WTC11 (cell line): ENCODE measurements around the gene NAMPT. TPM values are rescaled to one million over a fixed set of nuclear protein-coding genes. Genes with fewer than 3 reads are reported as not detected.
"Not testable (repeated sequence)": the region's sequence is repeated elsewhere in the genome, so short reads cannot be mapped to it uniquely, and the experiment has no call there.

Source experiments
- ATAC-seq: fragments of 200-7000 bp; cut with Tn5 transposase; 2 replicates; pipeline ENCODE4 v1.10.0; 2021; ENCODE audit warnings: mild to moderate bottlenecking, moderate library complexity
- CTCF ChIA-PET: fragments of 300-600 bp; sonication (Branson Sonifier 250); formaldehyde crosslinking; loops from one replicate; lab custom pipeline; 2021; ENCODE audit warnings: antibody characterized with exemption; lab: Charles Lee
- POLR2A ChIA-PET: fragments of 350-600 bp; sonication (Branson Sonifier 250); formaldehyde crosslinking; loops from one replicate; lab custom pipeline; 2021; ENCODE audit warnings: antibody characterized with exemption; lab: Charles Lee
- DNase-seq: peaks from one replicate; pipeline ENCODE4 v3.0.0; 2021; ENCODE audit warnings: low spot score
- H3K27ac Mint-ChIP-seq: 2 replicates; pipeline ENCODE4 v1.8.0; 2021; ENCODE audit warnings: mixed read lengths
- H3K27me3 Mint-ChIP-seq: 2 replicates; pipeline ENCODE4 v1.8.0; 2021; ENCODE audit warnings: low read depth, mild to moderate bottlenecking, moderate library complexity, mixed read lengths
- H3K36me3 Mint-ChIP-seq: 2 replicates; pipeline ENCODE4 v1.8.0; 2021; ENCODE audit warnings: mixed read lengths
- H3K4me1 Mint-ChIP-seq: 2 replicates; pipeline ENCODE4 v1.8.0; 2022; ENCODE audit warnings: mixed read lengths
- H3K4me3 Mint-ChIP-seq: 2 replicates; pipeline ENCODE4 v1.8.0; 2021; ENCODE audit warnings: mild to moderate bottlenecking, moderate library complexity, mixed read lengths
- H3K9me3 Mint-ChIP-seq: 2 replicates; pipeline ENCODE4 v1.8.0; 2021; ENCODE audit warnings: mixed read lengths
- FOXJ3 ChIP-seq: sonication (generic); formaldehyde crosslinking; IDR thresholded peaks from 2 replicates; pipeline ENCODE4 v1.9.0; 2021; ENCODE audit warnings: missing genetic modification reagents, mild to moderate bottlenecking, borderline replicate concordance
- FOXP1 ChIP-seq: sonication (generic); formaldehyde crosslinking; IDR thresholded peaks from 2 replicates; pipeline ENCODE4 v1.8.0; 2022; ENCODE audit warnings: missing genetic modification reagents, mild to moderate bottlenecking, moderate library complexity, borderline replicate concordance
- SMAD4 ChIP-seq: sonication (generic); formaldehyde crosslinking; IDR thresholded peaks from 2 replicates; pipeline ENCODE4 v1.8.0; 2022; ENCODE audit warnings: mild to moderate bottlenecking, missing genetic modification reagents
- ZNF232 ChIP-seq: sonication (generic); formaldehyde crosslinking; IDR thresholded peaks from 2 replicates; pipeline ENCODE4 v1.8.0; 2022; ENCODE audit warnings: mild to moderate bottlenecking, missing genetic modification reagents
- ZNF671 ChIP-seq: fragments of 250-450 bp; sonication (Bioruptor Pico); IDR thresholded peaks from 2 replicates; pipeline ENCODE4 v1.8.0; 2021; ENCODE audit warnings: mild to moderate bottlenecking
- total RNA-seq: library from RNA; stranded (reverse); gene quantifications from 3 replicates; pipeline ENCODE4 v1.2.3, GENCODE V29; 2021
- TF ChIP-seq, protein P1 (sequence below): sonication (generic); formaldehyde crosslinking; IDR thresholded peaks from 2 replicates; pipeline ENCODE4 v1.8.0; 2022; ENCODE audit warnings: missing genetic modification reagents
- TF ChIP-seq, protein P2 (sequence below): sonication (generic); formaldehyde crosslinking; IDR thresholded peaks from 2 replicates; pipeline ENCODE4 v1.8.0; 2022; ENCODE audit warnings: mild to moderate bottlenecking, missing genetic modification reagents
- TF ChIP-seq, protein P3 (sequence below): sonication (generic); formaldehyde crosslinking; IDR thresholded peaks from 2 replicates; pipeline ENCODE4 v1.8.1; 2022; ENCODE audit warnings: missing genetic modification reagents, borderline replicate concordance
- TF ChIP-seq, protein P4 (sequence below): fragments of 250-450 bp; sonication (Bioruptor Pico); IDR thresholded peaks from 2 replicates; pipeline ENCODE4 v2.1.2; 2022; ENCODE audit warnings: mild to moderate bottlenecking, moderate library complexity
- TF ChIP-seq, protein P5 (sequence below): sonication (generic); formaldehyde crosslinking; IDR thresholded peaks from 2 replicates; pipeline ENCODE4 v1.8.0; 2022; ENCODE audit warnings: mild to moderate bottlenecking, missing genetic modification reagents
- TF ChIP-seq, protein P6 (sequence below): sonication (generic); formaldehyde crosslinking; IDR thresholded peaks from 2 replicates; pipeline ENCODE4 v1.8.1; 2023; ENCODE audit warnings: mild to moderate bottlenecking, missing genetic modification reagents, borderline replicate concordance

NAMPT gene
- total RNA-seq, 1 experiment from 2014 or later, result 99.1 TPM

DNA sequence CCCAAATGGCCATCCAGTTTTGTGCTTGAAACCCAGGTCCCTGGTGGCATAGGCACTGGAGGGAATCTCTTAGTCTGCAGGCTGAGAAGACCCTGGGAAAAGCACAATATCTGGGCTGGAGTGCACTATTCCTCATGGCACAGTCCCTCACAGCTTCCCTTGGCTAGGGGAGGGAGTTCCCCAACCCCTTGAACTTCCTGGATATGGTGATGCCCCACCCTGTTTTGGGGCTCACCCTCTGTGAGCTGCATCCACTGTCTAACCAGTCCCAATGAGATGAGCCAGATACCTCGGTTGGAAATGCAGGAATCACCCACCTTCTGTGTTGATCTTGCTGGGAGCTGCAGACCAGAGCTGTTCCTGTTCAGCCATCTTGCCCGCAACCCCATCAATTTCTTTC lies 19.8 kb upstream of the NAMPT start:
- ATAC-seq, result no peak
- H3K36me3 Mint-ChIP-seq, result peaks cover 16% of the 10 kb centered on the region
- TF ChIP-seq, protein P1, sequence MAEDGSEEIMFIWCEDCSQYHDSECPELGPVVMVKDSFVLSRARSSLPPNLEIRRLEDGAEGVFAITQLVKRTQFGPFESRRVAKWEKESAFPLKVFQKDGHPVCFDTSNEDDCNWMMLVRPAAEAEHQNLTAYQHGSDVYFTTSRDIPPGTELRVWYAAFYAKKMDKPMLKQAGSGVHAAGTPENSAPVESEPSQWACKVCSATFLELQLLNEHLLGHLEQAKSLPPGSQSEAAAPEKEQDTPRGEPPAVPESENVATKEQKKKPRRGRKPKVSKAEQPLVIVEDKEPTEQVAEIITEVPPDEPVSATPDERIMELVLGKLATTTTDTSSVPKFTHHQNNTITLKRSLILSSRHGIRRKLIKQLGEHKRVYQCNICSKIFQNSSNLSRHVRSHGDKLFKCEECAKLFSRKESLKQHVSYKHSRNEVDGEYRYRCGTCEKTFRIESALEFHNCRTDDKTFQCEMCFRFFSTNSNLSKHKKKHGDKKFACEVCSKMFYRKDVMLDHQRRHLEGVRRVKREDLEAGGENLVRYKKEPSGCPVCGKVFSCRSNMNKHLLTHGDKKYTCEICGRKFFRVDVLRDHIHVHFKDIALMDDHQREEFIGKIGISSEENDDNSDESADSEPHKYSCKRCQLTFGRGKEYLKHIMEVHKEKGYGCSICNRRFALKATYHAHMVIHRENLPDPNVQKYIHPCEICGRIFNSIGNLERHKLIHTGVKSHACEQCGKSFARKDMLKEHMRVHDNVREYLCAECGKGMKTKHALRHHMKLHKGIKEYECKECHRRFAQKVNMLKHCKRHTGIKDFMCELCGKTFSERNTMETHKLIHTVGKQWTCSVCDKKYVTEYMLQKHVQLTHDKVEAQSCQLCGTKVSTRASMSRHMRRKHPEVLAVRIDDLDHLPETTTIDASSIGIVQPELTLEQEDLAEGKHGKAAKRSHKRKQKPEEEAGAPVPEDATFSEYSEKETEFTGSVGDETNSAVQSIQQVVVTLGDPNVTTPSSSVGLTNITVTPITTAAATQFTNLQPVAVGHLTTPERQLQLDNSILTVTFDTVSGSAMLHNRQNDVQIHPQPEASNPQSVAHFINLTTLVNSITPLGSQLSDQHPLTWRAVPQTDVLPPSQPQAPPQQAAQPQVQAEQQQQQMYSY (CRISPR knock-in tag), result peak; percentile 65; the same call in 1 of the 2 replicates
- no peak for TF ChIP-seq SMAD4 (CRISPR knock-in tag)
- POLR2A ChIA-PET, result no interaction called here
- no peak for DNase-seq
- no peak overlapping the region for H3K27ac Mint-ChIP-seq
- CTCF ChIA-PET, result no interaction called here
- peaks cover 5% of the 10 kb centered on the region; the same call in 1 of the 2 replicates for H3K27me3 Mint-ChIP-seq
- H3K4me3 Mint-ChIP-seq, result no peak overlapping the region
- peaks cover 13% of the 10 kb centered on the region for H3K4me1 Mint-ChIP-seq
- peaks cover 30% of the 10 kb centered on the region for H3K9me3 Mint-ChIP-seq

DNA sequence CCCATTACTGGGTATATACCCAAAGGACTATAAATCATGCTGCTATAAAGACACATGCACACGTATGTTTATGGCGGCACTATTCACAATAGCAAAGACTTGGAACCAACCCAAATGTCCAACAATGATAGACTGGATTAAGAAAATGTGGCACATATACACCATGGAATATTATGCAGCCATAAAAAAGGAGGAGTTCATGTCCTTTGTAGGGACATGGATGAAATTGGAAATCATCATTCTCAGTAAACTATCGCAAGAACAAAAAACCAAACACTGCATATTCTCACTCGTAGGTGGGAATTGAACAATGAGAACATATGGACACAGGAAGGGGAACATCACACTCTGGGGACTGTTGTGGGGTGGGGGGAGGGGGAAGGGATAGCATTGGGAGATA lies 13.8 kb upstream of the NAMPT start:
- POLR2A ChIA-PET, DNase-seq, H3K4me3 Mint-ChIP-seq, H3K27me3 Mint-ChIP-seq, H3K4me1 Mint-ChIP-seq, ATAC-seq, H3K27ac Mint-ChIP-seq, CTCF ChIA-PET: not testable (repeated sequence)
- H3K36me3 Mint-ChIP-seq, result peaks cover 16% of the 10 kb centered on the region
- H3K9me3 Mint-ChIP-seq, result peaks cover 47% of the 10 kb centered on the region

DNA sequence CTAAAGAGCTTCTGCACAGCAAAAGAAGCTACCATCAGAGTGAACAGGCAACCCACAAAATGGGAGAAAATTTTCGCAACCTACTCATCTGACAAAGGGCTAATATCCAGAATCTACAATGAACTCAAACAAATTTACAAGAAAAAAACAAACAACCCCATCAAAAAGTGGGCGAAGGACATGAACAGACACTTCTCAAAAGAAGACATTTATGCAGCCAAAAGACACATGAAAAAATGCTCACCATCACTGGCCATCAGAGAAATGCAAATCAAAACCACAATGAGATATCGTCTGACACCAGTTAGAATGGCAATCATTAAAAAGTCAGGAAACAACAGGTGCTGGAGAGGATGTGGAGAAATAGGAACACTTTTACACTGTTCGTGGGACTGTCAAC lies 13.4 kb upstream of the NAMPT start:
- DNase-seq, H3K27ac Mint-ChIP-seq, CTCF ChIA-PET, POLR2A ChIA-PET, H3K4me1 Mint-ChIP-seq, ATAC-seq, H3K4me3 Mint-ChIP-seq, H3K27me3 Mint-ChIP-seq: not testable (repeated sequence)
- Mint-ChIP-seq H3K9me3 (peaks cover 43% of the 10 kb centered on the region), H3K36me3 (peaks cover 12% of the 10 kb centered on the region)

DNA sequence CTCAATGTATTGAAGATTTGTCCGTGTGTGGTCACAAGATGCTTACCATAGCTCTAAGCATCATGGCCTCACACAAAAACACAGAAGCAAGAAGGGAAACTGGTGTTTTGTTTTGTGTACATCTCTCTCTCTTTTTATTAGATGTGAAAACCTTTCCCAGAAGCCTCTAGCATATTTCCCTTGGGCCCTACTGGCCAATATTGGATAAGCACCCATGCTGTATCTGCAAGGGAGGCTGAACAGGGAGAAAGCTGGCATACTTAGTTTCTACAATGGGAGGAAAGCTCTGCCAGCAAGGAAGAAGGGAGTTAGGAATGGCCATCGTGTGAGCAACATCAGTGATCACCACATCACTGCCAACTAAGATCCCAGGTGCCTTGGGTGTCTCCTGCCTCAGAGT lies 9.6 kb upstream of the NAMPT start:
- no peak overlapping the region for H3K4me3 Mint-ChIP-seq
- ATAC-seq, result no peak
- ChIA-PET CTCF (interaction anchor here (0.7 kb wide), 1 partner anchor 9 kb away, joined by 8 read pairs; no protein-coding TSS in a partner anchor), POLR2A (no interaction called here)
- H3K27me3 Mint-ChIP-seq, result no peaks in the 10 kb centered on the region; the same call in 1 of the 2 replicates
- H3K36me3 Mint-ChIP-seq, result peaks cover 8% of the 10 kb centered on the region
- no peaks in the 10 kb centered on the region for H3K4me1 Mint-ChIP-seq
- H3K27ac Mint-ChIP-seq, result no peak overlapping the region
- peaks cover 22% of the 10 kb centered on the region for H3K9me3 Mint-ChIP-seq
- no peak for TF ChIP-seq ZNF232
- TF ChIP-seq, protein P2, sequence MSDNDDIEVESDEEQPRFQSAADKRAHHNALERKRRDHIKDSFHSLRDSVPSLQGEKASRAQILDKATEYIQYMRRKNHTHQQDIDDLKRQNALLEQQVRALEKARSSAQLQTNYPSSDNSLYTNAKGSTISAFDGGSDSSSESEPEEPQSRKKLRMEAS, result no peak
- no peak for TF ChIP-seq FOXJ3 (CRISPR knock-in tag)
- TF ChIP-seq, protein P3, sequence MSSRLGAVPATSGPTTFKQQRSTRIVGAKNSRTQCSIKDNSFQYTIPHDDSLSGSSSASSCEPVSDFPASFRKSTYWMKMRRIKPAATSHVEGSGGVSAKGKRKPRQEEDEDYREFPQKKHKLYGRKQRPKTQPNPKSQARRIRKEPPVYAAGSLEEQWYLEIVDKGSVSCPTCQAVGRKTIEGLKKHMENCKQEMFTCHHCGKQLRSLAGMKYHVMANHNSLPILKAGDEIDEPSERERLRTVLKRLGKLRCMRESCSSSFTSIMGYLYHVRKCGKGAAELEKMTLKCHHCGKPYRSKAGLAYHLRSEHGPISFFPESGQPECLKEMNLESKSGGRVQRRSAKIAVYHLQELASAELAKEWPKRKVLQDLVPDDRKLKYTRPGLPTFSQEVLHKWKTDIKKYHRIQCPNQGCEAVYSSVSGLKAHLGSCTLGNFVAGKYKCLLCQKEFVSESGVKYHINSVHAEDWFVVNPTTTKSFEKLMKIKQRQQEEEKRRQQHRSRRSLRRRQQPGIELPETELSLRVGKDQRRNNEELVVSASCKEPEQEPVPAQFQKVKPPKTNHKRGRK (CRISPR knock-in tag), result no peak
- TF ChIP-seq, protein P4, sequence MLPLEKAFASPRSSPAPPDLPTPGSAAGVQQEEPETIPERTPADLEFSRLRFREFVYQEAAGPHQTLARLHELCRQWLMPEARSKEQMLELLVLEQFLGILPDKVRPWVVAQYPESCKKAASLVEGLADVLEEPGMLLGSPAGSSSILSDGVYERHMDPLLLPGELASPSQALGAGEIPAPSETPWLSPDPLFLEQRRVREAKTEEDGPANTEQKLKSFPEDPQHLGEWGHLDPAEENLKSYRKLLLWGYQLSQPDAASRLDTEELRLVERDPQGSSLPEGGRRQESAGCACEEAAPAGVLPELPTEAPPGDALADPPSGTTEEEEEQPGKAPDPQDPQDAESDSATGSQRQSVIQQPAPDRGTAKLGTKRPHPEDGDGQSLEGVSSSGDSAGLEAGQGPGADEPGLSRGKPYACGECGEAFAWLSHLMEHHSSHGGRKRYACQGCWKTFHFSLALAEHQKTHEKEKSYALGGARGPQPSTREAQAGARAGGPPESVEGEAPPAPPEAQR (CRISPR knock-in tag), result no peak
- TF ChIP-seq ZNF671 (CRISPR knock-in tag), result no peak
- TF ChIP-seq, all 79 proteins: peak for 0
- no peak for DNase-seq

DNA sequence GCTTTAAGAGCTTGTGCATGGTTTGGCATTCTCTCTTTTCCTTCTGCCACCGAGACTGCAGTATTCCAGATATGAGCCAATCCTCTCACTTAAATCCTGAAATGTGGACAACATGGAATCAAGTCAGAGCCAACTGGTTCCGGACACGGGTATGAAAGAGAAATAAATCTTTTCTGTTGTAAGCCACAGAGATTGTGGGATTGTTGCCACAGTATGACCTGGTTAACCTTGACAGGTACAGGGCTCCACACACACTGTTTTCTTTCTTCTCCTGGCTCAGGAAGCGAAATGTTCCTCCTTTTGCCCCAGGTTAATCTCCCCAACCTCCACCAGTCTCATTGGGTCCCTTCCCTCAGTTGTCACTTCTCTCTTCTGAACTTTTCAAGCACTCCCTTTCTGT lies 6.5 kb upstream of the NAMPT start:
- DNase-seq, result no peak
- no peak overlapping the region for H3K4me3 Mint-ChIP-seq
- ATAC-seq, result no peak
- no peaks in the 10 kb centered on the region; the same call in 1 of the 2 replicates for H3K27me3 Mint-ChIP-seq
- peaks cover 17% of the 10 kb centered on the region for H3K9me3 Mint-ChIP-seq
- TF ChIP-seq, protein P5, sequence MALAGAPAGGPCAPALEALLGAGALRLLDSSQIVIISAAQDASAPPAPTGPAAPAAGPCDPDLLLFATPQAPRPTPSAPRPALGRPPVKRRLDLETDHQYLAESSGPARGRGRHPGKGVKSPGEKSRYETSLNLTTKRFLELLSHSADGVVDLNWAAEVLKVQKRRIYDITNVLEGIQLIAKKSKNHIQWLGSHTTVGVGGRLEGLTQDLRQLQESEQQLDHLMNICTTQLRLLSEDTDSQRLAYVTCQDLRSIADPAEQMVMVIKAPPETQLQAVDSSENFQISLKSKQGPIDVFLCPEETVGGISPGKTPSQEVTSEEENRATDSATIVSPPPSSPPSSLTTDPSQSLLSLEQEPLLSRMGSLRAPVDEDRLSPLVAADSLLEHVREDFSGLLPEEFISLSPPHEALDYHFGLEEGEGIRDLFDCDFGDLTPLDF (CRISPR knock-in tag), result no peak
- no peak for TF ChIP-seq FOXP1 (CRISPR knock-in tag)
- TF ChIP-seq, protein P6, sequence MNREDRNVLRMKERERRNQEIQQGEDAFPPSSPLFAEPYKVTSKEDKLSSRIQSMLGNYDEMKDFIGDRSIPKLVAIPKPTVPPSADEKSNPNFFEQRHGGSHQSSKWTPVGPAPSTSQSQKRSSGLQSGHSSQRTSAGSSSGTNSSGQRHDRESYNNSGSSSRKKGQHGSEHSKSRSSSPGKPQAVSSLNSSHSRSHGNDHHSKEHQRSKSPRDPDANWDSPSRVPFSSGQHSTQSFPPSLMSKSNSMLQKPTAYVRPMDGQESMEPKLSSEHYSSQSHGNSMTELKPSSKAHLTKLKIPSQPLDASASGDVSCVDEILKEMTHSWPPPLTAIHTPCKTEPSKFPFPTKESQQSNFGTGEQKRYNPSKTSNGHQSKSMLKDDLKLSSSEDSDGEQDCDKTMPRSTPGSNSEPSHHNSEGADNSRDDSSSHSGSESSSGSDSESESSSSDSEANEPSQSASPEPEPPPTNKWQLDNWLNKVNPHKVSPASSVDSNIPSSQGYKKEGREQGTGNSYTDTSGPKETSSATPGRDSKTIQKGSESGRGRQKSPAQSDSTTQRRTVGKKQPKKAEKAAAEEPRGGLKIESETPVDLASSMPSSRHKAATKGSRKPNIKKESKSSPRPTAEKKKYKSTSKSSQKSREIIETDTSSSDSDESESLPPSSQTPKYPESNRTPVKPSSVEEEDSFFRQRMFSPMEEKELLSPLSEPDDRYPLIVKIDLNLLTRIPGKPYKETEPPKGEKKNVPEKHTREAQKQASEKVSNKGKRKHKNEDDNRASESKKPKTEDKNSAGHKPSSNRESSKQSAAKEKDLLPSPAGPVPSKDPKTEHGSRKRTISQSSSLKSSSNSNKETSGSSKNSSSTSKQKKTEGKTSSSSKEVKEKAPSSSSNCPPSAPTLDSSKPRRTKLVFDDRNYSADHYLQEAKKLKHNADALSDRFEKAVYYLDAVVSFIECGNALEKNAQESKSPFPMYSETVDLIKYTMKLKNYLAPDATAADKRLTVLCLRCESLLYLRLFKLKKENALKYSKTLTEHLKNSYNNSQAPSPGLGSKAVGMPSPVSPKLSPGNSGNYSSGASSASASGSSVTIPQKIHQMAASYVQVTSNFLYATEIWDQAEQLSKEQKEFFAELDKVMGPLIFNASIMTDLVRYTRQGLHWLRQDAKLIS, result no peak
- no peak overlapping the region for H3K27ac Mint-ChIP-seq
- ChIA-PET POLR2A (no interaction called here), CTCF (no interaction called here)
- H3K4me1 Mint-ChIP-seq, result peaks cover under 1% of the 10 kb centered on the region
- peaks cover 8% of the 10 kb centered on the region for H3K36me3 Mint-ChIP-seq
